ENCODE results near the gene IL13RA1. TPM values are rescaled to one million over a fixed set of nuclear protein-coding genes. Genes with fewer than 3 reads are reported as not detected.

Gene IL13RA1
- total RNA-seq, 1 donor from 2014 or later, result 41.8 TPM

GRCh38 chrX:118761939-118762707, 34.7 kb downstream of the IL13RA1 start:
- Mint-ChIP-seq H3K27me3 (ENCODE audit: unreplicated experiment) (no peaks in the 10 kb centered on the region), H3K4me3 (ENCODE audit: unreplicated experiment) (no peak overlapping the region), H3K27ac (ENCODE audit: unreplicated experiment) (no peak overlapping the region), H3K9me3 (ENCODE audit: unreplicated experiment) (no peaks in the 10 kb centered on the region), H3K36me3 (ENCODE audit: low read depth, unreplicated experiment) (peaks cover 3% of the 10 kb centered on the region), H3K4me1 (ENCODE audit: unreplicated experiment) (no peaks in the 10 kb centered on the region)
- DNase-seq (ENCODE audit: low spot score), result no peak
- TF ChIP-seq CTCF (IDR thresholded peaks at IDR 0.05; ENCODE audit: unreplicated experiment), result no peak

- Mint-ChIP-seq H3K9me3 (ENCODE audit: unreplicated experiment) (no peaks in the 10 kb centered on the region), H3K4me1 (ENCODE audit: unreplicated experiment) (no peaks in the 10 kb centered on the region), H3K36me3 (ENCODE audit: low read depth, unreplicated experiment) (peaks cover 3% of the 10 kb centered on the region), H3K4me3 (ENCODE audit: unreplicated experiment) (no peak overlapping the region), H3K27ac (ENCODE audit: unreplicated experiment) (no peak overlapping the region), H3K27me3 (ENCODE audit: unreplicated experiment) (no peaks in the 10 kb centered on the region)
- no peak for DNase-seq (ENCODE audit: low spot score)
- TF ChIP-seq CTCF (IDR thresholded peaks at IDR 0.05; ENCODE audit: unreplicated experiment), result no peak
Observed at GRCh38 chrX:118763489-118763888, 36.1 kb downstream of the IL13RA1 start.

GRCh38 chrX:118764122-118764521, 36.7 kb downstream of the IL13RA1 start:
- Mint-ChIP-seq H3K27ac (ENCODE audit: unreplicated experiment) (no peak overlapping the region), H3K36me3 (ENCODE audit: low read depth, unreplicated experiment) (no peaks in the 10 kb centered on the region), H3K27me3 (ENCODE audit: unreplicated experiment) (no peaks in the 10 kb centered on the region), H3K9me3 (ENCODE audit: unreplicated experiment) (no peaks in the 10 kb centered on the region), H3K4me1 (ENCODE audit: unreplicated experiment) (no peaks in the 10 kb centered on the region), H3K4me3 (ENCODE audit: unreplicated experiment) (no peak overlapping the region)
- no peak for TF ChIP-seq CTCF (IDR thresholded peaks at IDR 0.05; ENCODE audit: unreplicated experiment)
- no peak for DNase-seq (ENCODE audit: low spot score)

- no peak for DNase-seq (ENCODE audit: low spot score)
- H3K4me1 Mint-ChIP-seq (ENCODE audit: unreplicated experiment), result no peaks in the 10 kb centered on the region
- no peak overlapping the region for H3K27ac Mint-ChIP-seq (ENCODE audit: unreplicated experiment)
- no peaks in the 10 kb centered on the region for H3K9me3 Mint-ChIP-seq (ENCODE audit: unreplicated experiment)
- peak overlapping the region; percentile 21 for H3K4me3 Mint-ChIP-seq (ENCODE audit: unreplicated experiment)
- no peaks in the 10 kb centered on the region for H3K27me3 Mint-ChIP-seq (ENCODE audit: unreplicated experiment)
- no peak for TF ChIP-seq CTCF (IDR thresholded peaks at IDR 0.05; ENCODE audit: unreplicated experiment)
- H3K36me3 Mint-ChIP-seq (ENCODE audit: low read depth, unreplicated experiment), result peaks cover 6% of the 10 kb centered on the region
Observed at GRCh38 chrX:118770133-118770760, 42.8 kb downstream of the IL13RA1 start.

- Mint-ChIP-seq H3K36me3 (ENCODE audit: low read depth, unreplicated experiment) (peaks cover 10% of the 10 kb centered on the region), H3K9me3 (ENCODE audit: unreplicated experiment) (no peaks in the 10 kb centered on the region), H3K27me3 (ENCODE audit: unreplicated experiment) (no peaks in the 10 kb centered on the region), H3K4me1 (ENCODE audit: unreplicated experiment) (no peaks in the 10 kb centered on the region), H3K4me3 (ENCODE audit: unreplicated experiment) (no peak overlapping the region), H3K27ac (ENCODE audit: unreplicated experiment) (no peak overlapping the region)
- DNase-seq (ENCODE audit: low spot score), result no peak
- no peak for TF ChIP-seq CTCF (IDR thresholded peaks at IDR 0.05; ENCODE audit: unreplicated experiment)
Observed at GRCh38 chrX:118772051-118772450, 44.6 kb downstream of the IL13RA1 start.

All from endothelial cell (in vitro differentiated cells).